NCI-H2081 treated with DMSO at 0.1 percent for 48 hours (cell line): ENCODE data around the gene WAPL.
"Not testable (repeated sequence)": the region's sequence is repeated elsewhere in the genome, so short reads cannot be mapped to it uniquely, and the experiment has no call there.

Source experiments
- DNase-seq: peaks from one replicate; lab custom pipeline; 2025; lab: John Stamatoyannopoulos, UW

WAPL gene, protein sequence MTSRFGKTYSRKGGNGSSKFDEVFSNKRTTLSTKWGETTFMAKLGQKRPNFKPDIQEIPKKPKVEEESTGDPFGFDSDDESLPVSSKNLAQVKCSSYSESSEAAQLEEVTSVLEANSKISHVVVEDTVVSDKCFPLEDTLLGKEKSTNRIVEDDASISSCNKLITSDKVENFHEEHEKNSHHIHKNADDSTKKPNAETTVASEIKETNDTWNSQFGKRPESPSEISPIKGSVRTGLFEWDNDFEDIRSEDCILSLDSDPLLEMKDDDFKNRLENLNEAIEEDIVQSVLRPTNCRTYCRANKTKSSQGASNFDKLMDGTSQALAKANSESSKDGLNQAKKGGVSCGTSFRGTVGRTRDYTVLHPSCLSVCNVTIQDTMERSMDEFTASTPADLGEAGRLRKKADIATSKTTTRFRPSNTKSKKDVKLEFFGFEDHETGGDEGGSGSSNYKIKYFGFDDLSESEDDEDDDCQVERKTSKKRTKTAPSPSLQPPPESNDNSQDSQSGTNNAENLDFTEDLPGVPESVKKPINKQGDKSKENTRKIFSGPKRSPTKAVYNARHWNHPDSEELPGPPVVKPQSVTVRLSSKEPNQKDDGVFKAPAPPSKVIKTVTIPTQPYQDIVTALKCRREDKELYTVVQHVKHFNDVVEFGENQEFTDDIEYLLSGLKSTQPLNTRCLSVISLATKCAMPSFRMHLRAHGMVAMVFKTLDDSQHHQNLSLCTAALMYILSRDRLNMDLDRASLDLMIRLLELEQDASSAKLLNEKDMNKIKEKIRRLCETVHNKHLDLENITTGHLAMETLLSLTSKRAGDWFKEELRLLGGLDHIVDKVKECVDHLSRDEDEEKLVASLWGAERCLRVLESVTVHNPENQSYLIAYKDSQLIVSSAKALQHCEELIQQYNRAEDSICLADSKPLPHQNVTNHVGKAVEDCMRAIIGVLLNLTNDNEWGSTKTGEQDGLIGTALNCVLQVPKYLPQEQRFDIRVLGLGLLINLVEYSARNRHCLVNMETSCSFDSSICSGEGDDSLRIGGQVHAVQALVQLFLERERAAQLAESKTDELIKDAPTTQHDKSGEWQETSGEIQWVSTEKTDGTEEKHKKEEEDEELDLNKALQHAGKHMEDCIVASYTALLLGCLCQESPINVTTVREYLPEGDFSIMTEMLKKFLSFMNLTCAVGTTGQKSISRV (N-terminal part only)

DNA sequence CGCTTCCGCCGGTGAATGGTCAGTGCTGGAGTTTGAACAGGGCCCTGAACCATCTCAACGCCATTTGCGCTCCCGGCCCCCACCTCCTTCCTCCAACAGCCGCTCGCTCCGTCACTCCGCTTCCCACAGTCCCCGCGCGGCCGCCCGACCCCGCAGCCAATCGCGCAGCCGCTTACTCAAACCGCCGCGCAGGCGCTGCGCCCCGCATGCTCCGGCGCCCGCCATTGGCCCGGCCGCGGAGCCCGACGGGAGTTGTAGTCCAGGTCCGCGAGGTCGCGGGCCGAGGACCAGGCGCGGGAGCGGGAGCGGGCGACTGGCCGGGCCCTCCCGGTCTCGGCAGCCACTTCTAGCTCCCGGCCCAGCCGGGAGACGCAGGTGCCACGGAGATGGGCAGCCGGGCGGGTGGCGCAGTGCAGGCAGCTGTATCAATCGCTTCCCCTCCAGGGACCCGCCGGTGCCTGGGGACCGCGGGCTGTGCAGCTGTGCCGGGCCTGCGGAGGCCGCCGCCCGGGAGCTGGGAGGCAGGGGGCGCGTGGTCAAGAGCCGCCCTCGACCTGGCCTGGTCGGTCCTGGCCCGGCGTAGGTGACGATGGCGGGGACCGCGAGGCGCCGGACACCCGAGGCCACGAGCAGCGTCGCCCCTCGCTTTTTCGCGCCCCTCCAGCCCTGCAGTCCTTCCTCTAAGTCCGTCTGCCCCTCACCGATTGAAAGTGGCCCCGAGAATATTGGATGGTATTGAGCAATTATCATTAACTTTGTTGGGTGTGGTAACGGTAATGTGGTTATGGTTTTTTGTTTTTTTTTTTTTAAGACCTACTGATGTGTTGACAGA, at the start of gene WAPL:
Gene WAPL (minus strand): TSS at position 115 of the 832 bp plus-strand sequence. CDS start 3,723 bp downstream, outside the sequence.
- peak; percentile 58 for DNase-seq

DNA sequence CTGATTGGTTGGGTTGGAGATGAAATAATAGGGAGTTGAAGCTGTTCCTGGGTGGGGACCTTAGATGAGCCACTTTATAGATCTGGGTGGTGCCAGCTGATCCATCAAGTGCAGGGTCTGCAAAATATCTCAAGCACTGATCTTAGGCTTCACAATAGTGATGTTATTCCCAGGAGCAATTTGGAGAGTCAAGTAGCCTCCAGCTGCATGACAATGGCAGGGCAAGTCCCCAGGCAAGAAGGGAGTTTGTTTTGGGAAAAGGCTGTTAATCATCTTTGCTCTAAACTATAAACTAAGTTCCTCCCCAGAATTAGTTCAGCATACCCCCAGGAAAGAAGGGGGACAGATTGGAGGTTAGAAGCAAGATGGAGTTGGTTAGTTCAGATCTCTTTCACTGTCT, 47.7 kb upstream of the WAPL start:
- DNase-seq = no peak

DNA sequence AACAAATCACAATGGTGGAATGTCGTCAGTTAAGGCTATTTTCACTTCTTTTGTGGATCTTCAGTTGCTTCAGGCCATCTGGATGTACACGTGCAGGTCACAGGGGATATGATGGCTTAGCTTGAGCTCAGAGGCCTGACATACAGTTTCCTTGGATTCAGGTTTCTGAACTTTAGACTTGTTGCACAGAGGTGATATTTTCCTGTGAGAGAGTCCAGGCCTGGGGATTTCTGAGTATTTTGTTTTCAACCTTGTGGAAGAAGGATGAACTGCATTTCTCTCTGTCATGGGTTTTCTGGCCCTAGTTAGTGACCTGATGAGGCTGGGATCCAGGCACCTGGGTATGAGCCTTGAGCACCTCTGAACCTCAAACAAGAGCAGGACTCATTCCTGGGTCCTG, 44.9 kb upstream of the WAPL start:
- DNase-seq = not testable (repeated sequence)

DNA sequence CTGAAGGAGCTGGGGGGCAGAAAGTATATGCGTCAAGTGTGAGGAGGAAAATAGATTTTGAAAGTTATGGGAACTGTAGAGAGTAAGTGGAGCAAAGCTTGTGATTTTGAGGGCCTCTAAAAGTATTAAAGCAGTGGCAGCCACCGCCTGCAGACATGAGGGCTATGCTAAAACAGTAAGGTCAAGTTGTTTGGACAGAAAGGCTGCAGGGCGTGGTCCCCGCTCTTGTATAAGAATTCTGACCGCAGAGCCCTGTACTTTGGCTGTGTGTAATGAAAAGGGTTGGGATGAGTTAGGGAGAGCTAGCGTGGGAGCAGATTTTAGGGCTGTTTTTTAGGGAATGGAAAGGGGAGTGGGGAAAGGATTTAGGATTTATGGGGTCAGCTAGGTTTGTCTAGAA, 41.7 kb upstream of the WAPL start:
- not testable (repeated sequence) for DNase-seq

DNA sequence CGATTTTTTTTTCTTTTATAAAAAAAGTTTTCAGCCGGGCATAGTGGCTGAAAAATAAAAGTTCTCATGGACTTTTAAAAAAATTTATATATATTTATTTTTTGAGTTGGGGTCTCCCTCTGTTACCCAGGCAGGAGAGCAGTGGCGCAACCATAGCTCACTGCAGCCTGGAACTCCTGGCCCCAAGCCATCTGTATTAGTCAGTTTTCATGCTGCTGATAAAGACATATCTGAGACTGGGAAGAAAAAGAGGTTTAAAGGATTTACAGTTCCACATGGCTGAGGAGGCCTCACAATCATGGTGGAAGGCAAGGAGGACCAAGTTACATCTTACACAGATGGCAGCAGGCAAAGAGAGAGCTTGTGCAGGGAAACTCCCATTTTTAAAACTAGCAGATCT, 37.1 kb upstream of the WAPL start:
- not testable (repeated sequence) for DNase-seq

DNA sequence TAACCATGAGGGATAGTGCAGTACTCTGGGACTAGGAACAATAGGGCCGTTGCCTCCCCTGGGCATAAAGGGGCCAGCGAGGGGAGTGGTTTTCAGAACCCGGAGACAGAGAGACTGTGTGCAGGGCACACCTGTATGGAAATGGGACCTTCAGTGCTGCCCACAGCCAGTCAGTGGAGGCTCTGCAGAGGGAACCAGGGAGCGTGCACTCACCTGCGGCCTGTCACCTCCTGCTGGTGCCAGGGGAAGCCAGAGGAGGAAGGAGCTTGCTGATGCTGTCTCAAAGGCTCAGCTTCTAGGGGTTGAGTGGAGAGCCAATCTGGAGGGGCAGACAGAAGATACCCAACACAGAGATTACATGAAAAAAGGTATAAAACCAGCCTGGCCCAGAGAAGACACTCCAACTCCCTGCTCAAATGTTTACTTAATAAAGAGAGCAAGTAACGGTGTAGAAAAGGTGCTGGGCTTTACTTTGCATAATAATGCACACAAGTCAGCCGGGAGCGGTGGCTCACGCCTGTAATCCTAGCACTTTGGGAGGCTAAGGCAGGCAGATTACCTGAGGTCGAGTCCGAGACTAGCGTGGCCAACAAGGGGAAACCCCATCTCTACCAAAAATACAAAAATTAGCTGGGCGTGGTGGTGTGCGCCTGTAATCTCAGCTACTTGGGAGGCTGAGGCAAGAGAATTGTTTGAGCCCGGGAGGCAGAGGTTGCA, 35.5 kb upstream of the WAPL start:
- DNase-seq = peak; percentile 33

DNA sequence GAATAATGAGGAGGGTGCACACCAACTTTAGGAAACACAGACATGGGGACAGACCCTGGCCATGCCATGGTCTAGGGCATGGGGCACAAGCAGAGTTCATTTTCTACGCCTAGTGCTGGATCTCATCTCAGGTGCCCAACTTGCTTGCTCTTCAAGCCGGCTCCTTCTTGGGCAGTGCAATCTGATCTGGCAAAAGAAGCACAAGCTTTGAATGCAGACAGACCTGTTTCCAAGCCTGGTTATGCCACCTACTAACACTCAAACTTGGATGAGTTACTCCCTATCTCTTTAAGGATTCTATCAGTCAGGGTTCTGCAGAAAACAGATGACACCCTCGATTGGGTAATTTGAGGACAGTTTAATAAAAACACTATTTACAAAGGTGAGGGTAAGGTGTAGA, 34.9 kb upstream of the WAPL start:
- no peak for DNase-seq

DNA sequence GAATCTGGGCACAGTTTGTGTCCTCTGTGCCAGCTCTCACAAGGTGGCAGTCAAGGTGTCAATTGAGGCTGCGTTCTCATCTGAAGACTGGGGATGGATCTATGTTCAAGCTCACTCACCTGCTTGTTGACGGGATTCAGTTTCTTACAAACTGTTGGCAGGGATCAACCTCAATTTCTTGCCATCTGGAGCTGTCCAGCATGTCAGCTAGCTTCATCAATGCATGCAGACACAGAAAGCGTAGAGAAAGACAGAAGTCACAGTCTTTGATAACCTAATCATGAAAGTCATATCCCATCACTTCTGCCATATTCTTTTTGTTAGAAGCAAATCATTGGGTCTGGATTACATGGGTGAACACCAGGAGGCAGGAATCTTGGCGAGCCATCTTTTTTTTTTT, 32.0 kb upstream of the WAPL start:
- no peak for DNase-seq

DNA sequence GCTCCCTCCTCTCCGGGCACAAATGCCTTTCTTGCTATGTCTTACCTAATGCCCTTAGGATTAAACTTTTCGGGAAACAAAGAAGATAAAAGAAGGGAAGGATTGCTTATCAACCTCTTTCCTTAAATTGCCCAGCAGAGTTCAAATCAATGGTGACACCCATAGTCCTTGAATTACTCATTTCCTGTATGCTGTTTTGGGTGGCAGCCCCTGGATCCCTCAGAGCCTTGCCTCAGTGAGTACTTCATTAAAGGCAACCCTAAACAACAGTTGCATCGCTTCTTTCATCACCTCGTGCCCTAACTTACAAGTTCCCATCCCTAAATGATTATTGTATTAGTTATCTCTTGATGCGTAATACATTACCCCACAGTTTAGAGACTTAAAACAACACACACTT, 31.6 kb upstream of the WAPL start:
- DNase-seq = no peak

DNA sequence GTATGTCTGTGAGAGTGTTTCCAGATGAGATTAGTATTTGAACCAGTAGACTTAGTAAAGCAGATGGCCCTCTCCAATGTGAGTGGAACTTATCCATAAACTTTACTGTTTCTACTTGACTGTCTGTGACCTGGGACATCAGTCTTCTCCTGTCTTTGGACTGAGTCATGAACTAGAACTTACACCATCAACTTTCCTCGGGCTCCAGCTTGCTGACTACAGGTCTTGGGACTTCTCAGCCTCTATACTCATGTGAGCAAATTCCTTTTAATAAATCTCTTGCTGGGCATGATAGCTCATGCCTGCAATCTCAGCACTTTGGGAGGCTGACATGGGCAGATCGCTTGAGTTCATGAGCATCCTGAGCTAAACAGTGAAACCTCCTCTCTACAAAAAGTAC, 25.7 kb upstream of the WAPL start:
- no peak for DNase-seq

DNA sequence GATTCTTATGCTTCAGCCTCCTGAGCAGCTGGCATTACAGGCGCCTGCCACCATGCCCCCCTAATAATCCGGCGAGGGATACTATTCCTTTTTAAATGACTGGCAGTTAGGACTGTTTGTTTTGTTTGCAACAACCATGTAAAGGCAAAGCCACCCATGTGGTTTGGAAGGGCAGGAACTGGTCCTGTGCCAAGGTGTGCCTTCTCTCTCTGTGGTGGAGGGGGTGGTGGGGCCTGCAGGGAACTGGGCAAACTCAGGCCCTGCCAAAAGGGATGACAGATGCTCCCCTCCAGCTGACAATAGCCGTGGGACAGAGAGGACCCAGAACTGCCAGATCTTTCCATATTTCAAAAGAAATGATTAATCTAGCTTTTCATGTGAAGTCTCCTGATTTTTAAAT, 23.5 kb upstream of the WAPL start:
- peak; percentile 63 for DNase-seq

DNA sequence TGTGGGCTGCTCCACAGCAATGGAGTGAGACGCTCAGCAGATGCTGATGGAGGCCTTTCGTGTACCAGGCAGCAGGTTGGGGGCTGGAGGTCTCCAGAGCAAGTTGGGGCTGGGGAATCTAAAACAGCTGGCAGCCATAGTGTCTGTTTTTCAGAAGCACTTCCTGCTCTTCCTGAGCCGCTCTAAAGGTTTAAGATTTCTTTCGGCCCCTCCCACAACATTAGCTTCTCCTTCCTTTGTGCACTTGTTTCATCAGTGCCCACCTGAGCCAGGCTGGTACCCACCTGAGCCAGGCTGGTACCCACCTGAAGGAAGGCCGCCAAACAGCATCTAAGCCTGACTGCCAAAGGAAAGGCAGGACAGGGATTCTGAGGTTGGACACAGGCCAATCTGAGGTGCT, 18.4 kb upstream of the WAPL start:
- DNase-seq = no peak

DNA sequence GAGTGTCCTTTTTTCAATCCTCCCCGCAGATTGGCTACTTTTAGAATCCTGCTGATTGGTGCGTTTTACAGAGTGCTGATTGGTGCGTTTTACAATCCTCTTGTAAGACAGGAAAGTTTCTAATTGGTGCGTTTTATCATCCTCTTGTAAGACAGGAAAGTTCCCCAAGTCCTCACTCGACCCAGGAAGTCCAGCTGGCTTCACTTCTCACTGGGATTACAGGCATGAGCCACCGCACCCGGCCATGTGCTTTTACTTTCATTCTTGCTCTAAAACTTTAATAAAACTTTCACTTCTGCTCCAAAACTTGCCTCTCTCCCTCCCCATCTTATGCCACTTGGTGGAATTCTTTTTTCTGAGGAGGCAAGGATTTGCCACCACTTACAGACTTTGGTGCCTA, 17.0 kb upstream of the WAPL start:
- DNase-seq = no peak

DNA sequence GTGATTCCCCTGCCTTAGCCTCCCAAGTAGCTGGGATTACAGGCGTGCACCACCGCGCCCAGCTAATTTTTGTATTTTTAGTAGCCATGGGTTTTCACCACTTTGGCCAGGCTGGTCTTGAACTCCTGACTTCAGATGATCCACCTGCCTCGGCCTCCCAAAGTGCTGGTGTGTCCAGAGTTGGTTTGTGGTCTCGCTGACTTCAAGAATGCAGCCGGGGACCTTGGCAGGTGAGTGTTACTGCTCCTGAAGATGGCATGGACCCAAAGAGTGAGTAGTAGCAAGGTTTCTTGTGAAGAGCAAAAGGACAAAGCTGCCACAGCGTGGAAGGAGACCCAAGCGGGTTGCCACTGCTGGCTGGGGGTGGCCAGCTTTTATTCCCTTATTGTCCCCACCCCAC, 16.4 kb upstream of the WAPL start:
- DNase-seq = not testable (repeated sequence)

DNA sequence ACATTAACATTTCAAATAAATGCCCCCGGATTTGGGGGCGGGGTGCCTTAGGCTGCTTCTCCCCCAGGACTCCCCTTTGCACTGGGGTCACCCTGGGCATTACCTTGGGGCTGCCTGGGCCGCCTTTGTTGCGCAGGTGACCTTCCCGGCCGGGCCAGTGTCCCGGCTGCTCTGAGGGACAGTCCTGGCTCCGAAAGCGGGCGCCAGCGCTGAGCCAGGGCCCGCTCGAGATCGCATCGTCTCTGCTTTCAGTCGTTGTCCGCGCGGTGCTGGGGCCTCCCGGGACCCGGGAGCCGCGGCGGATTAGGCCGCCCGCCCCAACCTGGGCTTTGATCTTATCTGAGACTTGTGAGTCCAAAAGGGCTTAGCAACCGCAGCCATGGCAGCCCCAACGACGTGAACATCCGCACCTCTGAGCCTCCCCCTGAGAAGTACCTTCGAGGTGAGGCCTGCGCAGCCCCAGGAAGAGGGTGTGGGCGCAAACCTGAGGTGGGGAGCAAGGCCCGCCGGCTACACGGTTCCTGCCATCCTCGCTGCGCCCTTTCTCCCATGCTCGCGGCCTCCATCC, 14.8 kb upstream of the WAPL start:
- no peak for DNase-seq

DNA sequence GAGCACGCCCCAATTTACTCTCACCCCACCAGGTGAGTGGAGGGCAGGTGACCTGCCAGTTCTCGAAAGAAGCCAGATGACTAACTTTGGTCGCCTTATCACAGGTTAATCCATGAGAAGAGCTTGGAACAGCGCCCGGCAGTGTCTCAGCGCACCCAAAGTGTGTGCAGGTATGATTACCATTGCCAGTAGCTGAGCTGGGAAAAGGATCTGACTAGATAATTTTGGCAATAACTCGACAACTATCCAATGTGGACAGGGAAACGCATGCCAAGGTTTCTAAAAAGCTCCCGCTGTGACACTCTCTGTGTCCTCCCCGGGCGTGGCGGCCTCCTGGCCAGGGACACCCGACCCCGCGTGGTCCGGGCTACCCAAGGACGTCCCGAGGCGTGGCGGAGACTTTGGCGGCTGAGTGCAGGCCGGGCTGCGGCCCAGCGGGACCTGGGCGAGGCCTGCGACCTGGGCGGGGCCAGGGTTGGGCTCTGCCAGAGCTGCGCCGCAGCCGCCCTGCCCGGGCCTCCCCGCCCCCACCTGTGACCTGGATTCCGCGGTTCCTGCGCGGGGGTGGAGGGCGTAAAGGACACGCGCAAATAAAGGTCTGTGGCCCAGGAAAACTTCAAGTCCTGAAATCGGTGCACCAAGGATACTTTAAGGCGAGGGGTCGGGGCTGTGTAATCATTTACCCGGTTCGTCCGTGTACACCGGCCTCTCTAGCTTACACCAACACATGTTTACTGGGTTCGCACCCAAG, 13.7 kb upstream of the WAPL start:
- DNase-seq = no peak

DNA sequence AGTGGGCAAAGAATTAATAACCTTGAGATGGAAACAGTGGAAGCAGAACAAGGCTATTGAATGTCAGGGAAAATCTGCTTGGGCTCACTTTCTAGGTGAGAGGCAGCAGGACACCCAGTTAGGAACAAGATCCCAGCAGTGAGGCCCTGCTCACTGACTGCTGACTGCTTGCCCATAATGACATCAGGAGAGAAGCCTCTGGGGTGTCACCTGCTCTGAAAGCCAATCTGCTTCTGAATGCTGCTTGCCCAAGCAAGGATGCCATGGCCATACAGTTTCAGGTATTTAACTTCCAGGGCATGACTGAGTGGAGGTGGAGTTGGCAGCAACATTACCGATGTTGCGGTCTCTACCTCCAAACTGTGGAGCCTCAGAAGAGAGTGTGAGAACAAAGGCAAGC, 11.7 kb upstream of the WAPL start:
- DNase-seq = no peak

DNA sequence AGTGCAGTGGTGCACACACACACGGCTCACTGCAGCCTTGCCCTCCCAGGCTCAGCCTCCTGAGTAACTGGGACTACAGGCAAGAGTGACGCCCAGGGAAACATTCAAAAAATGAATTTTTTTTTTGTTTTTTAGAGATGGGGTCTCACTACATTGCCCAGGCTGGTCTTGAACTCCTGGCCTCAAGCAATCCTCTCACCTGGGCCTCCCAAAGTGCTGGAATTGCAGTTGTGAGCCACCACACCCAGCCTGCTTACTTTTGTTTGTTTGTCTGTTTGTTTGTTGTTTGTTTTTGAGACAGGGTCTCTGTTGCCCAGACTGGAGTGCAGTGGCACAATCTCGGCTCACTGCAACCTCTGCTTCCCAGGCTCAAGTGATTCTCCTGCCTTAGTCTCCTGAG, 7.1 kb upstream of the WAPL start:
- DNase-seq = not testable (repeated sequence)

DNA sequence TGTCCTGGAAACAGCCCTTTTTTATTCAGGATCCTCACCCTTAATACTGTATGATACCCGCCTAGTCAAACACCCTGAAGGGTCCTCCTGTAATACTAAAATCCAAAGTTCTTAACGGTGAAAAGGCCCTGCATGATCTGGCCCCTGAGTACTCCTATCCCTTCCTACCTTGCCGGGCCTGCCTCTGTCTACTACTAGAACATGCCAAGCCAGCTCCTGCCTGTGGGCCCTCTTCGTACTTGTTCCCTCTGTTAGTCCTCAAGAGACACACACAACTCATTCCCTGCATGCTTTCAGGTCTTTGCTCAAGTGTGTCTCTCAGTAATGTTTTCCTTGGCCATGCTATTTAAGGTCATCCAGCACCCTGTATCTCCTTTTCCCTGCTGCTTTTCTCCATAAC, 5.0 kb upstream of the WAPL start:
- no peak for DNase-seq

DNA sequence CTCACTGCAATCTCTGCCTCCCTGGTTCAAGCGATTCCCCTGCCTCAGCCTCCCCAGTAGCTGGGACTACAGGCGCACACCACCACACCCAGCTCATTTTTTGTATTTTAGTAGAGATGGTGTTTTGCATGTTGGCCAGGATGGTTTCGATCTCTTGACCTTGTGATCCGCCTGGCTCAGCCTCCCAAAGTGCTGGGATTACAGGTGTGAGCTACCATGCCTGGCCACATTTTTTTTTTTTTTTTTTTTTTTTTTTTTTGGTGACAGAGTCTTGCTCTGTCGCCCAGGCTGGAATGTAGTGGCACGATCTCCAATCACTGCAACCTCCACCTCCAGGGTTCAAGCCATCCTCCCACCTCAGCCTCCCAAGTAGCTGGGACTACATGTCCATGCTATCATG, 4.1 kb upstream of the WAPL start:
- not testable (repeated sequence) for DNase-seq
